KBM-7 (cell line): ENCODE data around the gene PARVA.

Experiments used
- DNase-seq: peaks from one replicate; pipeline ENCODE4 v3.0.0-alpha.2; 2015
- in situ Hi-C: fragments of 300-500 bp; cut with MboI; formaldehyde crosslinking; loops from 2 replicates; pipeline ENCODE4 v1.14.3; 2020; ENCODE audit warnings: low sequenced_read_pairs, low pct_unique_long_range_greater_than_20kb, mixed read lengths

Gene PARVA

GRCh38 chr11:12478743-12479142 lies 101.4 kb downstream of the PARVA start:
- DNase-seq: no peak
- in situ Hi-C loops: no loop called here

- DNase-seq: no peak
- in situ Hi-C loops: no loop called here
Measured at GRCh38 chr11:12480401-12480800, 103.0 kb downstream of the PARVA start.

- in situ Hi-C loops: no loop called here
- no peak for DNase-seq
Measured at GRCh38 chr11:12482839-12483238, 105.5 kb downstream of the PARVA start.

- in situ Hi-C loops: no loop called here
- DNase-seq: no peak
Measured at GRCh38 chr11:12483604-12484003, 106.2 kb downstream of the PARVA start.

- in situ Hi-C loops: no loop called here
- no peak for DNase-seq
Measured at GRCh38 chr11:12485328-12485727, 108.0 kb downstream of the PARVA start.

- in situ Hi-C loops: no loop called here
- no peak for DNase-seq
Measured at GRCh38 chr11:12489246-12489772, 111.9 kb downstream of the PARVA start.

GRCh38 chr11:12494699-12495098 lies 117.3 kb downstream of the PARVA start:
- DNase-seq: no peak
- in situ Hi-C loops: no loop called here

- no peak for DNase-seq
- in situ Hi-C loops: no loop called here
Measured at GRCh38 chr11:12496181-12497025, 119.0 kb downstream of the PARVA start.

GRCh38 chr11:12497431-12497830 lies 120.1 kb downstream of the PARVA start:
- in situ Hi-C loops: no loop called here
- DNase-seq: no peak

- in situ Hi-C loops: no loop called here
- DNase-seq: no peak
Measured at GRCh38 chr11:12499071-12499470, 121.7 kb downstream of the PARVA start.

GRCh38 chr11:12502046-12502445 lies 124.7 kb downstream of the PARVA start:
- in situ Hi-C loops: no loop called here
- no peak for DNase-seq

- in situ Hi-C loops: no loop called here
- DNase-seq: no peak
Measured at GRCh38 chr11:12503039-12503484, 125.7 kb downstream of the PARVA start.

- in situ Hi-C loops: no loop called here
- no peak for DNase-seq
Measured at GRCh38 chr11:12503886-12504285, 126.5 kb downstream of the PARVA start.

- in situ Hi-C loops: no loop called here
- DNase-seq: no peak
Measured at GRCh38 chr11:12505183-12505582, 127.8 kb downstream of the PARVA start.

- in situ Hi-C loops: no loop called here
- no peak for DNase-seq
Measured at GRCh38 chr11:12506404-12506921, 129.1 kb downstream of the PARVA start.

GRCh38 chr11:12507391-12507790 lies 130.0 kb downstream of the PARVA start:
- DNase-seq: no peak
- in situ Hi-C loops: no loop called here

- no peak for DNase-seq
- in situ Hi-C loops: no loop called here
Measured at GRCh38 chr11:12508151-12508751, 130.9 kb downstream of the PARVA start.

GRCh38 chr11:12509371-12509770 lies 132.0 kb downstream of the PARVA start:
- DNase-seq: no peak
- in situ Hi-C loops: no loop called here

GRCh38 chr11:12512132-12512531 lies 134.8 kb downstream of the PARVA start:
- in situ Hi-C loops: no loop called here
- no peak for DNase-seq

GRCh38 chr11:12512826-12513395 lies 135.5 kb downstream of the PARVA start:
- no peak for DNase-seq
- in situ Hi-C loops: no loop called here
